HepG2 (cell line): Measurements from ENCODE around the gene NRAP. TPM values are rescaled to one million over a fixed set of nuclear protein-coding genes. Genes with fewer than 3 reads are reported as not detected.

Experiments used
- AHR ChIP-seq: IDR thresholded peaks from 2 replicates; pipeline ENCODE4 v1.6.1; 2018; ENCODE audit warnings: missing genetic modification reagents, missing compliant biosample characterization
- ATM ChIP-seq: fragments of 450-650 bp; IDR thresholded peaks from 2 replicates; pipeline ENCODE4 v1.7.1; 2017; ENCODE audit warnings: mild to moderate bottlenecking, borderline replicate concordance
- ETV6 ChIP-seq: sonication (generic); formaldehyde crosslinking; conservative IDR thresholded peaks from 2 replicates; pipeline ENCODE4 v1.4.0; 2020; ENCODE audit warnings: missing genetic modification reagents
- GATAD2A ChIP-seq: IDR thresholded peaks from 2 replicates; pipeline ENCODE4 v1.6.1; 2016
- HDAC2 ChIP-seq: sonication (generic); formaldehyde crosslinking; IDR thresholded peaks from 2 replicates; pipeline ENCODE4 v1.4.0; 2020; ENCODE audit warnings: missing genetic modification reagents
- KAT8 ChIP-seq: IDR thresholded peaks from 2 replicates; pipeline ENCODE4 v1.6.1; 2016; ENCODE audit warnings: missing genetic modification reagents, missing compliant biosample characterization
- NR2F2 ChIP-seq: IDR thresholded peaks from 2 replicates; pipeline ENCODE4 v1.6.1; 2012; ENCODE audit warnings: low read depth, inconsistent platforms, borderline replicate concordance
- RFX3 ChIP-seq: IDR thresholded peaks from 2 replicates; pipeline ENCODE4 v1.6.1; 2016; ENCODE audit warnings: missing biosample characterization, missing genetic modification reagents
- SALL1 ChIP-seq: sonication (generic); formaldehyde crosslinking; IDR thresholded peaks from 2 replicates; pipeline ENCODE4 v1.8.0; 2022; ENCODE audit warnings: mild to moderate bottlenecking, missing genetic modification reagents
- THYN1 ChIP-seq: sonication (generic); formaldehyde crosslinking; IDR thresholded peaks from 2 replicates; pipeline ENCODE4 v1.8.1; 2023; ENCODE audit warnings: low read depth, mild to moderate bottlenecking, moderate library complexity, missing genetic modification reagents, borderline replicate concordance
- XRCC5 ChIP-seq: fragments of 200-400 bp; formaldehyde crosslinking; optimal IDR thresholded peaks from 2 replicates; pipeline ENCODE3; 2017; ENCODE audit warnings: mild to moderate bottlenecking, low read length
- ZKSCAN8 ChIP-seq: IDR thresholded peaks from 2 replicates; pipeline ENCODE4 v1.6.1; 2016; ENCODE audit warnings: borderline replicate concordance, missing genetic modification reagents, missing compliant biosample characterization
- ZNF101 ChIP-seq: sonication (generic); formaldehyde crosslinking; IDR thresholded peaks from 2 replicates; pipeline ENCODE4 v1.4.0; 2020; ENCODE audit warnings: mild to moderate bottlenecking, low read depth, missing genetic modification reagents, borderline replicate concordance
- ZNF260 ChIP-seq: sonication (generic); formaldehyde crosslinking; IDR thresholded peaks from 2 replicates; pipeline ENCODE4 v1.4.0; 2020; ENCODE audit warnings: missing genetic modification reagents, low read depth, mild to moderate bottlenecking, borderline replicate concordance
- ZNF468 ChIP-seq: sonication (generic); formaldehyde crosslinking; IDR thresholded peaks from 2 replicates; pipeline ENCODE4 v1.8.0; 2022; ENCODE audit warnings: mild to moderate bottlenecking, moderate library complexity, missing genetic modification reagents
- ZNF563 ChIP-seq: sonication (generic); formaldehyde crosslinking; IDR thresholded peaks from 2 replicates; pipeline ENCODE4 v1.8.0; 2022; ENCODE audit warnings: mild to moderate bottlenecking, moderate library complexity, missing genetic modification reagents
- ZNF766 ChIP-seq: sonication (generic); formaldehyde crosslinking; IDR thresholded peaks from 2 replicates; pipeline ENCODE4 v1.5.0; 2020; ENCODE audit warnings: missing genetic modification reagents, borderline replicate concordance
- ZNF891 ChIP-seq: sonication (generic); formaldehyde crosslinking; IDR thresholded peaks from 2 replicates; pipeline ENCODE4 v1.5.0; 2020; ENCODE audit warnings: mild to moderate bottlenecking, missing genetic modification reagents
- polyA plus RNA-seq, 8 experiments: library from polyadenylated mRNA; depleted of rRNA in 3 of 8; stranded (reverse) in 7 of 8; unstranded in 1 of 8; fragments of >200 nt; fragmentation: Illumina TruSeq in 4 of 8; extraction: Trizol in 4 of 8; gene quantifications; 2 replicates each; pipeline versions ENCODE4 v1.2.1 to v1.2.3, GENCODE V29; 2011 to 2016; ENCODE audit warnings: low read depth in 4 of 8, missing spikeins in 1 of 8, mixed read lengths in 1 of 8; ENCODE audit not compliant: insufficient read depth in 1 of 8
- total RNA-seq, 5 experiments: library from RNA; depleted of rRNA; stranded (reverse); fragments of >200 nt; fragmentation: Illumina TruSeq; extraction: Trizol; gene quantifications; 2 replicates each; pipeline ENCODE4 v1.2.3, GENCODE V29; 2016; ENCODE audit warnings: low read depth in 1 of 5
- TF ChIP-seq, protein P1 (sequence below): IDR thresholded peaks from 2 replicates; pipeline ENCODE4 v1.6.1; 2018; ENCODE audit warnings: missing genetic modification reagents
- TF ChIP-seq, protein P2 (sequence below): IDR thresholded peaks from 2 replicates; pipeline ENCODE4 v1.6.1; 2016; ENCODE audit warnings: missing compliant biosample characterization, missing genetic modification reagents, borderline replicate concordance
- TF ChIP-seq, protein P3 (sequence below): sonication (generic); formaldehyde crosslinking; IDR thresholded peaks from 2 replicates; pipeline ENCODE4 v1.5.1; 2020; ENCODE audit warnings: missing genetic modification reagents, mild to moderate bottlenecking, borderline replicate concordance
- TF ChIP-seq, protein P4 (sequence below): sonication (generic); formaldehyde crosslinking; IDR thresholded peaks from 2 replicates; pipeline ENCODE4 v1.4.0; 2020; ENCODE audit warnings: missing genetic modification reagents, mild to moderate bottlenecking, borderline replicate concordance

NRAP gene
- total and polyA plus RNA-seq, 2 of the 13 experiments (the other 11 are each of a cell fraction or from before 2014, with no cell fraction given), result not detected

DNA sequence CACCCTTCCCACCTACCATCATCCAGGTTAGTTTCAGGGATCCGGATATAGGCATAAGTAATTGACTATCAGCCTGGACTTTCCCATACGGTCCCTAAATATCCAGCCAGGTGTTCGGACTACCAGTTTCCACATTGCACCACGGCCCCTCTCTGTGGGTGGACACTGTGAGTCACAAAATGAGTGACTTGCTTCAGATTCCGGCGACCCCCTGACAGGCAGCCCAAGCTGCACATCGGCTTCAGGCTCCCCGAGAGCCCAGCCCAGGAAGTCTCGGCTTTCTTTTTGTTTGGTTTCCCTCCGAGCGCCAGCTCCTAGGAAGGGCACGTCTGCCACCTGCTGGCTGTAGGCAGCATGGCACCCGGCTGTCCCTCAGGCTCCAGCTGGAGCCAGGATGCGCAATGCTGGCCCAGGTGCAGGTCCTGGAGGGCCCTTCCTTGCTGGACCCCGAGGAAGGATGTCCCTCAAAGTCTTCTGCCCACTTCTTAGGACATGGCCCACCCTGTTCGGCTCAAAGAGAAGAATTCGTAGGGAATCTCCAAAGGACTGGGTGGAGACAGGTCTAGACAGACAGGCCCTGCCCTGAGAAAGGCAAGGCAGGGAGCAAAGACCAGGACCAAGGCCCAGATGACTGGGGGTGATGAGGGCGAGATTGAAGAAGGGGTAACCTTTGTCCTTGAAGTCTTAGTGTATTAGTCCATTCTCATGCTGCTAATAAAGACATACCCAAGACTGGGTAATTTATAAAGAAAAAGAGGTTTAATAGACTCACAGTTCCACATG is 100.3 kb downstream of the NRAP start (continued):
- TF ChIP-seq ZNF766 (CRISPR knock-in tag) (no peak), ATM (no peak), ZNF891 (CRISPR knock-in tag) (peak; percentile 64; the same call in 1 of the 2 replicates), ZNF468 (CRISPR knock-in tag) (no peak), HDAC2 (CRISPR knock-in tag) (no peak), ZNF260 (CRISPR knock-in tag) (no peak), THYN1 (CRISPR knock-in tag) (no peak), NR2F2 (no peak), SALL1 (CRISPR knock-in tag) (peak; percentile 69), ETV6 (0 out of 2 replicates have a peak, but pooled peaks have one; percentile 29), ZKSCAN8 (CRISPR knock-in tag) (no peak), GATAD2A (CRISPR knock-in tag) (0 out of 2 replicates have a peak, but pooled peaks have one; percentile 18), XRCC5 (peak; percentile 84), ZNF101 (no peak), ZNF563 (CRISPR knock-in tag) (no peak), AHR (CRISPR knock-in tag) (peak; percentile 82; the same call in 1 of the 2 replicates), RFX3 (no peak), KAT8 (CRISPR knock-in tag) (no peak)
- TF ChIP-seq, protein P1, sequence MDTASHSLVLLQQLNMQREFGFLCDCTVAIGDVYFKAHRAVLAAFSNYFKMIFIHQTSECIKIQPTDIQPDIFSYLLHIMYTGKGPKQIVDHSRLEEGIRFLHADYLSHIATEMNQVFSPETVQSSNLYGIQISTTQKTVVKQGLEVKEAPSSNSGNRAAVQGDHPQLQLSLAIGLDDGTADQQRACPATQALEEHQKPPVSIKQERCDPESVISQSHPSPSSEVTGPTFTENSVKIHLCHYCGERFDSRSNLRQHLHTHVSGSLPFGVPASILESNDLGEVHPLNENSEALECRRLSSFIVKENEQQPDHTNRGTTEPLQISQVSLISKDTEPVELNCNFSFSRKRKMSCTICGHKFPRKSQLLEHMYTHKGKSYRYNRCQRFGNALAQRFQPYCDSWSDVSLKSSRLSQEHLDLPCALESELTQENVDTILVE (CRISPR knock-in tag), result no peak
- TF ChIP-seq, protein P2, sequence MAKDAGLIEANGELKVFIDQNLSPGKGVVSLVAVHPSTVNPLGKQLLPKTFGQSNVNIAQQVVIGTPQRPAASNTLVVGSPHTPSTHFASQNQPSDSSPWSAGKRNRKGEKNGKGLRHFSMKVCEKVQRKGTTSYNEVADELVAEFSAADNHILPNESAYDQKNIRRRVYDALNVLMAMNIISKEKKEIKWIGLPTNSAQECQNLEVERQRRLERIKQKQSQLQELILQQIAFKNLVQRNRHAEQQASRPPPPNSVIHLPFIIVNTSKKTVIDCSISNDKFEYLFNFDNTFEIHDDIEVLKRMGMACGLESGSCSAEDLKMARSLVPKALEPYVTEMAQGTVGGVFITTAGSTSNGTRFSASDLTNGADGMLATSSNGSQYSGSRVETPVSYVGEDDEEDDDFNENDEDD (CRISPR knock-in tag), result 0 out of 2 replicates have a peak, but pooled peaks have one; percentile 34
- TF ChIP-seq, protein P3, sequence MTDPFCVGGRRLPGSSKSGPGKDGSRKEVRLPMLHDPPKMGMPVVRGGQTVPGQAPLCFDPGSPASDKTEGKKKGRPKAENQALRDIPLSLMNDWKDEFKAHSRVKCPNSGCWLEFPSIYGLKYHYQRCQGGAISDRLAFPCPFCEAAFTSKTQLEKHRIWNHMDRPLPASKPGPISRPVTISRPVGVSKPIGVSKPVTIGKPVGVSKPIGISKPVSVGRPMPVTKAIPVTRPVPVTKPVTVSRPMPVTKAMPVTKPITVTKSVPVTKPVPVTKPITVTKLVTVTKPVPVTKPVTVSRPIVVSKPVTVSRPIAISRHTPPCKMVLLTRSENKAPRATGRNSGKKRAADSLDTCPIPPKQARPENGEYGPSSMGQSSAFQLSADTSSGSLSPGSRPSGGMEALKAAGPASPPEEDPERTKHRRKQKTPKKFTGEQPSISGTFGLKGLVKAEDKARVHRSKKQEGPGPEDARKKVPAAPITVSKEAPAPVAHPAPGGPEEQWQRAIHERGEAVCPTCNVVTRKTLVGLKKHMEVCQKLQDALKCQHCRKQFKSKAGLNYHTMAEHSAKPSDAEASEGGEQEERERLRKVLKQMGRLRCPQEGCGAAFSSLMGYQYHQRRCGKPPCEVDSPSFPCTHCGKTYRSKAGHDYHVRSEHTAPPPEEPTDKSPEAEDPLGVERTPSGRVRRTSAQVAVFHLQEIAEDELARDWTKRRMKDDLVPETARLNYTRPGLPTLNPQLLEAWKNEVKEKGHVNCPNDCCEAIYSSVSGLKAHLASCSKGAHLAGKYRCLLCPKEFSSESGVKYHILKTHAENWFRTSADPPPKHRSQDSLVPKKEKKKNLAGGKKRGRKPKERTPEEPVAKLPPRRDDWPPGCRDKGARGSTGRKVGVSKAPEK (CRISPR knock-in tag), result no peak
- TF ChIP-seq, protein P4, sequence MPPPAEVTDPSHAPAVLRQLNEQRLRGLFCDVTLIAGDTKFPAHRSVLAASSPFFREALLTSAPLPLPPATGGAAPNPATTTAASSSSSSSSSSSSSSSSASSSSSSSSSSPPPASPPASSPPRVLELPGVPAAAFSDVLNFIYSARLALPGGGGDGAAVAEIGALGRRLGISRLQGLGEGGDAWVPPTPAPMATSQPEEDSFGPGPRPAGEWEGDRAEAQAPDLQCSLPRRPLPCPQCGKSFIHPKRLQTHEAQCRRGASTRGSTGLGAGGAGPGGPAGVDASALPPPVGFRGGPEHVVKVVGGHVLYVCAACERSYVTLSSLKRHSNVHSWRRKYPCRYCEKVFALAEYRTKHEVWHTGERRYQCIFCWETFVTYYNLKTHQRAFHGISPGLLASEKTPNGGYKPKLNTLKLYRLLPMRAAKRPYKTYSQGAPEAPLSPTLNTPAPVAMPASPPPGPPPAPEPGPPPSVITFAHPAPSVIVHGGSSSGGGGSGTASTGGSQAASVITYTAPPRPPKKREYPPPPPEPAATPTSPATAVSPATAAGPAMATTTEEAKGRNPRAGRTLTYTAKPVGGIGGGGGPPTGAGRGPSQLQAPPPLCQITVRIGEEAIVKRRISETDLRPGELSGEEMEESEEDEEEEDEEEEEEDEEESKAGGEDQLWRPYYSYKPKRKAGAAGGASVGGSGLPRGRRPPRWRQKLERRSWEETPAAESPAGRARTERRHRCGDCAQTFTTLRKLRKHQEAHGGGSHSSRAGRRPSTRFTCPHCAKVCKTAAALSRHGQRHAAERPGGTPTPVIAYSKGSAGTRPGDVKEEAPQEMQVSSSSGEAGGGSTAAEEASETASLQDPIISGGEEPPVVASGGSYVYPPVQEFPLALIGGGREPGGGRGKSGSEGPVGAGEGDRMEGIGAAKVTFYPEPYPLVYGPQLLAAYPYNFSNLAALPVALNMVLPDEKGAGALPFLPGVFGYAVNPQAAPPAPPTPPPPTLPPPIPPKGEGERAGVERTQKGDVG (CRISPR knock-in tag), result no peak
